ENCODE results near the gene ATXN7L3. TPM values are rescaled to one million over a fixed set of nuclear protein-coding genes. Genes with fewer than 3 reads are reported as not detected.

ATXN7L3 gene
- polyA plus RNA-seq, 2 donors, result 32.9 to 44.3 TPM

GRCh38 chr17:44183024-44183423 is 16.7 kb downstream of the ATXN7L3 start:
- H3K27me3 ChIP-seq (ENCODE audit: control insufficient read depth in 1 of 2, insufficient read depth in 2 of 2, low read length in 2 of 2), result no peaks in the 10 kb centered on the region
- no peak overlapping the region for H3K27ac ChIP-seq (ENCODE audit: low read depth in 2 of 2, low read length in 1 of 2)
- no peaks in the 10 kb centered on the region for H3K4me1 ChIP-seq (ENCODE audit: control insufficient read depth in 2 of 2, insufficient read depth in 2 of 2, low read length in 1 of 2)
- no peaks in the 10 kb centered on the region for H3K9me3 ChIP-seq (ENCODE audit: control insufficient read depth in 2 of 2, insufficient read depth in 1 of 2, low read depth in 1 of 2, low read length in 1 of 2)
- H3K4me3 ChIP-seq (ENCODE audit: low read depth in 1 of 2, low read length in 2 of 2), result no peak overlapping the region
- 85 to 97% methylated on average over 2 of the region's 2 CpGs for WGBS, 2 donors
- H3K36me3 ChIP-seq (ENCODE audit: control insufficient read depth in 2 of 2, insufficient read depth in 2 of 2, low read length in 1 of 2), result peaks cover 3 to 13% of the 10 kb centered on the region in 2 donors

- peaks cover 3 to 30% of the 10 kb centered on the region in 2 donors for H3K36me3 ChIP-seq (ENCODE audit: control insufficient read depth in 2 of 2, insufficient read depth in 2 of 2, low read length in 1 of 2)
- WGBS, 2 donors, result 88 to 91% methylated on average over 14 of the region's 14 CpGs
- H3K4me1 ChIP-seq (ENCODE audit: control insufficient read depth in 2 of 2, insufficient read depth in 2 of 2, low read length in 1 of 2), result no peaks in the 10 kb centered on the region
- no peaks in the 10 kb centered on the region for H3K27me3 ChIP-seq (ENCODE audit: control insufficient read depth in 1 of 2, insufficient read depth in 2 of 2, low read length in 2 of 2)
- H3K27ac ChIP-seq (ENCODE audit: low read depth in 2 of 2, low read length in 1 of 2), result no peak overlapping the region
- H3K4me3 ChIP-seq (ENCODE audit: low read depth in 1 of 2, low read length in 2 of 2), result no peak overlapping the region
- H3K9me3 ChIP-seq (ENCODE audit: control insufficient read depth in 2 of 2, insufficient read depth in 1 of 2, low read depth in 1 of 2, low read length in 1 of 2), result no peaks in the 10 kb centered on the region
Measured at GRCh38 chr17:44178133-44178532, 21.6 kb downstream of the ATXN7L3 start.

GRCh38 chr17:44177640-44178039 is 22.0 kb downstream of the ATXN7L3 start:
- H3K4me3 ChIP-seq (ENCODE audit: low read depth in 1 of 2, low read length in 2 of 2), result no peak overlapping the region
- H3K27me3 ChIP-seq (ENCODE audit: control insufficient read depth in 1 of 2, insufficient read depth in 2 of 2, low read length in 2 of 2), result no peaks in the 10 kb centered on the region
- WGBS, 2 donors, result 89 to 96% methylated on average over 4 of the region's 4 CpGs

GRCh38 chr17:44176671-44177501 is 22.8 kb downstream of the ATXN7L3 start:
- H3K4me3 ChIP-seq (ENCODE audit: low read depth in 1 of 2, low read length in 2 of 2), result no peak overlapping the region
- peaks cover 3 to 27% of the 10 kb centered on the region in 2 donors for H3K36me3 ChIP-seq (ENCODE audit: control insufficient read depth in 2 of 2, insufficient read depth in 2 of 2, low read length in 1 of 2)
- no peak overlapping the region for H3K27ac ChIP-seq (ENCODE audit: low read depth in 2 of 2, low read length in 1 of 2)
- 95% methylated on average over 48 to 54 of the region's 54 CpGs for WGBS, 2 donors
- H3K27me3 ChIP-seq (ENCODE audit: control insufficient read depth in 1 of 2, insufficient read depth in 2 of 2, low read length in 2 of 2), result no peaks in the 10 kb centered on the region
- H3K9me3 ChIP-seq (ENCODE audit: control insufficient read depth in 2 of 2, insufficient read depth in 1 of 2, low read depth in 1 of 2, low read length in 1 of 2), result no peaks in the 10 kb centered on the region
- H3K4me1 ChIP-seq (ENCODE audit: control insufficient read depth in 2 of 2, insufficient read depth in 2 of 2, low read length in 1 of 2), result no peaks in the 10 kb centered on the region

More at GRCh38 chr17:44177640-44178039, 22.0 kb downstream of the ATXN7L3 start:
- H3K27ac ChIP-seq (ENCODE audit: low read depth in 2 of 2, low read length in 1 of 2), result no peak overlapping the region
- no peaks in the 10 kb centered on the region for H3K4me1 ChIP-seq (ENCODE audit: control insufficient read depth in 2 of 2, insufficient read depth in 2 of 2, low read length in 1 of 2)
- peaks cover 3 to 30% of the 10 kb centered on the region in 2 donors for H3K36me3 ChIP-seq (ENCODE audit: control insufficient read depth in 2 of 2, insufficient read depth in 2 of 2, low read length in 1 of 2)
- H3K9me3 ChIP-seq (ENCODE audit: control insufficient read depth in 2 of 2, insufficient read depth in 1 of 2, low read depth in 1 of 2, low read length in 1 of 2), result no peaks in the 10 kb centered on the region

GRCh38 chr17:44176257-44176656 is 23.4 kb downstream of the ATXN7L3 start:
- Histone ChIP-seq H3K36me3 (ENCODE audit: control insufficient read depth in 2 of 2, insufficient read depth in 2 of 2, low read length in 1 of 2) (peaks cover 3 to 27% of the 10 kb centered on the region in 2 donors), H3K27me3 (ENCODE audit: control insufficient read depth in 1 of 2, insufficient read depth in 2 of 2, low read length in 2 of 2) (no peaks in the 10 kb centered on the region), H3K4me1 (ENCODE audit: control insufficient read depth in 2 of 2, insufficient read depth in 2 of 2, low read length in 1 of 2) (no peaks in the 10 kb centered on the region), H3K4me3 (ENCODE audit: low read depth in 1 of 2, low read length in 2 of 2) (no peak overlapping the region), H3K27ac (ENCODE audit: low read depth in 2 of 2, low read length in 1 of 2) (no peak overlapping the region), H3K9me3 (ENCODE audit: control insufficient read depth in 2 of 2, insufficient read depth in 1 of 2, low read depth in 1 of 2, low read length in 1 of 2) (no peaks in the 10 kb centered on the region)
- WGBS, 2 donors, result 99 to 100% methylated on average over 1 of the region's 1 CpG

GRCh38 chr17:44174427-44174826 is 25.3 kb downstream of the ATXN7L3 start:
- 96 to 100% methylated on average over 2 of the region's 2 CpGs for WGBS, 2 donors
- H3K4me1 ChIP-seq (ENCODE audit: control insufficient read depth in 2 of 2, insufficient read depth in 2 of 2, low read length in 1 of 2), result peaks cover 0 to 4% of the 10 kb centered on the region in 2 donors
- no peaks in the 10 kb centered on the region for H3K27me3 ChIP-seq (ENCODE audit: control insufficient read depth in 1 of 2, insufficient read depth in 2 of 2, low read length in 2 of 2)
- H3K4me3 ChIP-seq (ENCODE audit: low read depth in 1 of 2, low read length in 2 of 2), result no peak overlapping the region
- H3K27ac ChIP-seq (ENCODE audit: low read depth in 2 of 2, low read length in 1 of 2), result no peak overlapping the region
- peaks cover 3 to 27% of the 10 kb centered on the region in 2 donors for H3K36me3 ChIP-seq (ENCODE audit: control insufficient read depth in 2 of 2, insufficient read depth in 2 of 2, low read length in 1 of 2)
- H3K9me3 ChIP-seq (ENCODE audit: control insufficient read depth in 2 of 2, insufficient read depth in 1 of 2, low read depth in 1 of 2, low read length in 1 of 2), result no peaks in the 10 kb centered on the region

GRCh38 chr17:44171931-44172455 is 27.7 kb downstream of the ATXN7L3 start:
- Histone ChIP-seq H3K36me3 (ENCODE audit: control insufficient read depth in 2 of 2, insufficient read depth in 2 of 2, low read length in 1 of 2) (peaks cover 0 to 7% of the 10 kb centered on the region in 2 donors), H3K9me3 (ENCODE audit: control insufficient read depth in 2 of 2, insufficient read depth in 1 of 2, low read depth in 1 of 2, low read length in 1 of 2) (no peaks in the 10 kb centered on the region), H3K4me1 (ENCODE audit: control insufficient read depth in 2 of 2, insufficient read depth in 2 of 2, low read length in 1 of 2) (peaks cover 2 to 4% of the 10 kb centered on the region in 2 donors), H3K27ac (ENCODE audit: low read depth in 2 of 2, low read length in 1 of 2) (no peak overlapping the region), H3K27me3 (ENCODE audit: control insufficient read depth in 1 of 2, insufficient read depth in 2 of 2, low read length in 2 of 2) (no peaks in the 10 kb centered on the region), H3K4me3 (ENCODE audit: low read depth in 1 of 2, low read length in 2 of 2) (no peak overlapping the region)
- 78 to 82% methylated on average over 17 of the region's 17 CpGs for WGBS, 2 donors

- no peaks in the 10 kb centered on the region for H3K27me3 ChIP-seq (ENCODE audit: control insufficient read depth in 1 of 2, insufficient read depth in 2 of 2, low read length in 2 of 2)
- 33 to 41% methylated on average over 21 of the region's 21 CpGs for WGBS, 2 donors
- no peaks in the 10 kb centered on the region for H3K9me3 ChIP-seq (ENCODE audit: control insufficient read depth in 2 of 2, insufficient read depth in 1 of 2, low read depth in 1 of 2, low read length in 1 of 2)
- peak within 1 kb of the TSS in 1 of 2 donors; percentile 34 for H3K27ac ChIP-seq (ENCODE audit: low read depth in 2 of 2, low read length in 1 of 2)
- H3K36me3 ChIP-seq (ENCODE audit: control insufficient read depth in 2 of 2, insufficient read depth in 2 of 2, low read length in 1 of 2), result no peaks in the 10 kb centered on the region
- no peak within 1 kb of the TSS for H3K4me3 ChIP-seq (ENCODE audit: low read depth in 1 of 2, low read length in 2 of 2)
- H3K4me1 ChIP-seq (ENCODE audit: control insufficient read depth in 2 of 2, insufficient read depth in 2 of 2, low read length in 1 of 2), result peaks cover 2 to 4% of the 10 kb centered on the region in 2 donors
Measured at GRCh38 chr17:44170499-44171201, 29.0 kb downstream of the ATXN7L3 start, which contains the start of gene ASB16. TSS of gene ASB16 (plus strand) at chr17:44170704. CDS start at chr17:44170790, 86 bp downstream.

GRCh38 chr17:44170135-44170498 is 29.6 kb downstream of the ATXN7L3 start:
- no peaks in the 10 kb centered on the region for H3K27me3 ChIP-seq (ENCODE audit: control insufficient read depth in 1 of 2, insufficient read depth in 2 of 2, low read length in 2 of 2)
- H3K4me1 ChIP-seq (ENCODE audit: control insufficient read depth in 2 of 2, insufficient read depth in 2 of 2, low read length in 1 of 2), result peaks cover 2 to 4% of the 10 kb centered on the region in 2 donors
- H3K36me3 ChIP-seq (ENCODE audit: control insufficient read depth in 2 of 2, insufficient read depth in 2 of 2, low read length in 1 of 2), result no peaks in the 10 kb centered on the region
- WGBS, 2 donors, result 58 to 60% methylated on average over 5 of the region's 5 CpGs
- H3K27ac ChIP-seq (ENCODE audit: low read depth in 2 of 2, low read length in 1 of 2), result peak overlapping the region in 1 of 2 donors; percentile 34
- no peaks in the 10 kb centered on the region for H3K9me3 ChIP-seq (ENCODE audit: control insufficient read depth in 2 of 2, insufficient read depth in 1 of 2, low read depth in 1 of 2, low read length in 1 of 2)
- no peak overlapping the region for H3K4me3 ChIP-seq (ENCODE audit: low read depth in 1 of 2, low read length in 2 of 2)

Measured in esophagus (tissue), 2 donors.